HEK293 (cell line): ENCODE measurements around the gene PPP3CA.
A peak's percentile ranks its signal among the peaks of the same experiment; 100 is the strongest.

Source experiments
- CTCF ChIA-PET: fragments of 350-600 bp; formaldehyde crosslinking; extraction: SDS; loops from one replicate; lab custom pipeline; 2021; ENCODE audit warnings: antibody characterized with exemption; lab: Yijun Ruan, JAX
- POLR2A ChIA-PET: fragments of 300-600 bp; formaldehyde crosslinking; extraction: SDS; loops from one replicate; lab custom pipeline; 2020; ENCODE audit warnings: antibody characterized with exemption, inconsistent platforms; lab: Yijun Ruan, JAX
- H3K27ac ChIP-seq: fragments of 200-500 bp; sonication (Bioruptor generic); 2 replicates; pipeline ENCODE4 v1.5.1; 2014; ENCODE audit warnings: low read depth, low read length, control low read depth, inconsistent platforms; ENCODE audit errors: extremely low read depth
- H3K36me3 ChIP-seq, 2 experiments: fragments of 200-500 bp in 1 of 2; sonication (Bioruptor generic) in 1 of 2; 1 replicate in 1 of 2; 2 replicates in 1 of 2; pipeline ENCODE4 v1.5.1; 2014 to 2017; ENCODE audit warnings: inconsistent platforms in 2 of 2, low read length in 2 of 2; ENCODE audit not compliant: control insufficient read depth in 2 of 2, insufficient read depth in 1 of 2
- H3K4me1 ChIP-seq: fragments of 200-500 bp; sonication (Bioruptor generic); 2 replicates; pipeline ENCODE4 v1.5.1; 2014; ENCODE audit warnings: mild to moderate bottlenecking, low read length, inconsistent platforms; ENCODE audit not compliant: control insufficient read depth, insufficient read depth
- H3K4me3 ChIP-seq: 2 replicates; pipeline ENCODE4 v1.5.1; 2011; ENCODE audit warnings: low read depth, mild to moderate bottlenecking, control low read depth, low read length, moderate library complexity
- H3K9me3 ChIP-seq: fragments of 200-500 bp; sonication (Bioruptor generic); 2 replicates; pipeline ENCODE4 v1.5.1; 2014; ENCODE audit warnings: low read depth, low read length, inconsistent platforms; ENCODE audit not compliant: control insufficient read depth, insufficient read depth
- ATF2 ChIP-seq: fragments of 450-650 bp; formaldehyde crosslinking; IDR thresholded peaks from 2 replicates; pipeline ENCODE4 v1.5.1; 2016; ENCODE audit warnings: missing biosample characterization, missing genetic modification characterization, low read depth
- GLI4 ChIP-seq: fragments of 450-650 bp; formaldehyde crosslinking; IDR thresholded peaks from 2 replicates; pipeline ENCODE4 v1.5.1; 2016; ENCODE audit warnings: missing biosample characterization, missing genetic modification characterization
- PATZ1 ChIP-seq: fragments of 450-650 bp; formaldehyde crosslinking; IDR thresholded peaks from 2 replicates; pipeline ENCODE4 v1.5.1; 2016; ENCODE audit warnings: missing biosample characterization, missing genetic modification characterization
- REST ChIP-seq: fragments of 450-650 bp; formaldehyde crosslinking; IDR thresholded peaks from 2 replicates; pipeline ENCODE4 v1.5.1; 2016; ENCODE audit warnings: missing biosample characterization, missing genetic modification characterization
- SCRT1 ChIP-seq: fragments of 450-650 bp; formaldehyde crosslinking; IDR thresholded peaks from 2 replicates; pipeline ENCODE4 v1.5.1; 2016; ENCODE audit warnings: missing biosample characterization, missing genetic modification characterization, borderline replicate concordance
- SCRT2 ChIP-seq: fragments of 450-650 bp; formaldehyde crosslinking; IDR thresholded peaks from 2 replicates; pipeline ENCODE4 v1.5.1; 2016; ENCODE audit warnings: missing biosample characterization, missing genetic modification characterization
- SP2 ChIP-seq: fragments of 450-650 bp; formaldehyde crosslinking; IDR thresholded peaks from 2 replicates; pipeline ENCODE4 v1.5.1; 2016; ENCODE audit warnings: missing biosample characterization, missing genetic modification characterization
- ZNF362 ChIP-seq: fragments of 450-650 bp; formaldehyde crosslinking; IDR thresholded peaks from 2 replicates; pipeline ENCODE4 v1.5.1; 2016; ENCODE audit warnings: missing biosample characterization, missing genetic modification characterization
- ZNF391 ChIP-seq: fragments of 450-650 bp; formaldehyde crosslinking; IDR thresholded peaks from 2 replicates; pipeline ENCODE4 v1.5.1; 2016; ENCODE audit warnings: low read depth, missing biosample characterization, missing genetic modification characterization, borderline replicate concordance
- ZNF394 ChIP-seq: fragments of 450-650 bp; formaldehyde crosslinking; IDR thresholded peaks from 2 replicates; pipeline ENCODE4 v1.5.1; 2016; ENCODE audit warnings: missing biosample characterization, missing genetic modification characterization, mild to moderate bottlenecking, moderate library complexity, borderline replicate concordance
- ZNF416 ChIP-seq: fragments of 450-650 bp; formaldehyde crosslinking; IDR thresholded peaks from 2 replicates; pipeline ENCODE4 v1.5.1; 2016; ENCODE audit warnings: missing biosample characterization, missing genetic modification characterization
- ZNF426 ChIP-seq: fragments of 450-650 bp; formaldehyde crosslinking; IDR thresholded peaks from 2 replicates; pipeline ENCODE4 v1.5.1; 2017; ENCODE audit warnings: missing biosample characterization, missing genetic modification characterization, mild to moderate bottlenecking, inconsistent platforms, moderate library complexity
- ZNF449 ChIP-seq: fragments of 450-650 bp; formaldehyde crosslinking; IDR thresholded peaks from 2 replicates; pipeline ENCODE4 v1.5.1; 2017; ENCODE audit warnings: missing biosample characterization, mild to moderate bottlenecking, missing genetic modification characterization, moderate library complexity
- ZNF544 ChIP-seq: fragments of 450-650 bp; formaldehyde crosslinking; IDR thresholded peaks from 2 replicates; pipeline ENCODE4 v1.5.0; 2017; ENCODE audit warnings: missing biosample characterization, missing genetic modification characterization
- ZNF596 ChIP-seq: fragments of 450-650 bp; IDR thresholded peaks from 2 replicates; pipeline ENCODE4 v1.5.0; 2018; ENCODE audit warnings: missing biosample characterization, mild to moderate bottlenecking, missing genetic modification characterization, moderate library complexity
- ZNF623 ChIP-seq: fragments of 450-650 bp; formaldehyde crosslinking; IDR thresholded peaks from 2 replicates; pipeline ENCODE4 v1.5.1; 2016; ENCODE audit warnings: missing biosample characterization, missing genetic modification characterization
- ZNF645 ChIP-seq: fragments of 450-650 bp; formaldehyde crosslinking; IDR thresholded peaks from 2 replicates; pipeline ENCODE4; 2016; ENCODE audit warnings: missing biosample characterization, missing genetic modification characterization
- ZNF704 ChIP-seq: fragments of 450-650 bp; formaldehyde crosslinking; IDR thresholded peaks from 2 replicates; pipeline ENCODE4 v1.5.1; 2016; ENCODE audit warnings: missing biosample characterization, missing genetic modification characterization

Gene PPP3CA

GRCh38 chr4:101078950-101079349 is 268.4 kb downstream of the PPP3CA start:
- no peak overlapping the region for H3K4me3 ChIP-seq
- no peak overlapping the region for H3K27ac ChIP-seq
- CTCF ChIA-PET: no interaction called here
- peaks cover 0 to 4% of the 10 kb centered on the region in 2 experiments; a peak in 1 of 3 replicates for H3K36me3 ChIP-seq
- TF ChIP-seq ZNF544 (tag by site-specific recombination) (no peak), SCRT1 (tag by site-specific recombination) (peak; percentile 50; the same call in 1 of the 2 replicates), SCRT2 (peak; percentile 74), ZNF704 (tag by site-specific recombination) (no peak), ZNF394 (tag by site-specific recombination) (no peak), PATZ1 (tag by site-specific recombination) (no peak)
- POLR2A ChIA-PET: no interaction called here
- H3K4me1 ChIP-seq: no peaks in the 10 kb centered on the region
- no peaks in the 10 kb centered on the region for H3K9me3 ChIP-seq

- H3K4me1 ChIP-seq: no peaks in the 10 kb centered on the region
- ChIA-PET CTCF (interaction anchor here (0.6 kb wide), 1 partner anchor 263 kb away, joined by 7 read pairs; no protein-coding TSS in a partner anchor), POLR2A (no interaction called here)
- H3K27ac ChIP-seq: no peak overlapping the region
- H3K9me3 ChIP-seq: no peaks in the 10 kb centered on the region
- no peak for TF ChIP-seq SCRT2
- TF ChIP-seq ZNF391: no peak
- no peak for TF ChIP-seq ZNF596
- no peak for TF ChIP-seq ATF2 (tag by site-specific recombination)
- no peak for TF ChIP-seq ZNF449
- no peak for TF ChIP-seq ZNF362 (tag by site-specific recombination)
- no peak for TF ChIP-seq ZNF416 (tag by site-specific recombination)
- H3K36me3 ChIP-seq: no peaks in the 10 kb centered on the region
- no peak overlapping the region for H3K4me3 ChIP-seq
Measured at GRCh38 chr4:101076032-101076431, 271.3 kb downstream of the PPP3CA start.

- POLR2A ChIA-PET: no interaction called here
- Histone ChIP-seq H3K4me3 (no peak overlapping the region), H3K4me1 (no peaks in the 10 kb centered on the region), H3K9me3 (no peaks in the 10 kb centered on the region), H3K36me3 (no peaks in the 10 kb centered on the region), H3K27ac (no peak overlapping the region)
- TF ChIP-seq ZNF645 (tag by site-specific recombination) (no peak), REST (tag by site-specific recombination) (no peak), SP2 (tag by site-specific recombination) (no peak), ZNF623 (tag by site-specific recombination) (no peak), GLI4 (tag by site-specific recombination) (no peak), ZNF426 (tag by site-specific recombination) (no peak)
- CTCF ChIA-PET: no interaction called here
Measured at GRCh38 chr4:101075536-101075935, 271.8 kb downstream of the PPP3CA start.
